PC-3 (cell line): ENCODE data around the gene PRR36.

ENCODE experiments used
- EZH2 ChIP-seq: fragments of 300-600 bp; sonication (generic); IDR thresholded peaks from one replicate; pipeline ENCODE4 v1.6.1; 2017; ENCODE audit warnings: antibody characterized with exemption, mild to moderate bottlenecking, low read length; ENCODE audit not compliant: unreplicated experiment
- EZH2phosphoT487 ChIP-seq: fragments of 300-600 bp; sonication (generic); IDR thresholded peaks from 2 replicates; pipeline ENCODE4 v1.6.1; 2018; ENCODE audit warnings: mild to moderate bottlenecking, antibody characterized with exemption, low read length, borderline replicate concordance
- TF ChIP-seq, protein P1 (sequence below): fragments of 300-600 bp; sonication (generic); conservative IDR thresholded peaks from 2 replicates; pipeline ENCODE4 v1.5.1; 2017; ENCODE audit warnings: antibody characterized with exemption, low read depth, mild to moderate bottlenecking, low read length

DNA sequence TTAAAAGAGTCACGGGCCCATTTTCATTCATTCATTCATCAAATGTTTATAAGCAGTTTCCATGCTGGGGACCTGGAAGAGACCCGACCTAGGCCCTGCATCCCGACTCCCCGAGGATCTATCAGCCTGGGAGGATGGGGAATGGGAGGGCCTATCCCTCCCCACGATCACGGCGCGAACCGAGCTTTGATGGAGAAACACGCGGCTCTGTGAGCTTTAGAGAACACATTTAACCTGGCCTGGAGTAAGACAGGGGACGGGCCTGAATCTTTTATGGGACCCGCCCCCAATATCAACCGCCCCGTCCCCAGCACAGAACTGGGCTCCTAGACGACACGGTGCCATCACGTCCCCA is 45.0 kb downstream of the PRR36 start:
- TF ChIP-seq, protein P1, sequence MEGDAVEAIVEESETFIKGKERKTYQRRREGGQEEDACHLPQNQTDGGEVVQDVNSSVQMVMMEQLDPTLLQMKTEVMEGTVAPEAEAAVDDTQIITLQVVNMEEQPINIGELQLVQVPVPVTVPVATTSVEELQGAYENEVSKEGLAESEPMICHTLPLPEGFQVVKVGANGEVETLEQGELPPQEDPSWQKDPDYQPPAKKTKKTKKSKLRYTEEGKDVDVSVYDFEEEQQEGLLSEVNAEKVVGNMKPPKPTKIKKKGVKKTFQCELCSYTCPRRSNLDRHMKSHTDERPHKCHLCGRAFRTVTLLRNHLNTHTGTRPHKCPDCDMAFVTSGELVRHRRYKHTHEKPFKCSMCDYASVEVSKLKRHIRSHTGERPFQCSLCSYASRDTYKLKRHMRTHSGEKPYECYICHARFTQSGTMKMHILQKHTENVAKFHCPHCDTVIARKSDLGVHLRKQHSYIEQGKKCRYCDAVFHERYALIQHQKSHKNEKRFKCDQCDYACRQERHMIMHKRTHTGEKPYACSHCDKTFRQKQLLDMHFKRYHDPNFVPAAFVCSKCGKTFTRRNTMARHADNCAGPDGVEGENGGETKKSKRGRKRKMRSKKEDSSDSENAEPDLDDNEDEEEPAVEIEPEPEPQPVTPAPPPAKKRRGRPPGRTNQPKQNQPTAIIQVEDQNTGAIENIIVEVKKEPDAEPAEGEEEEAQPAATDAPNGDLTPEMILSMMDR: no peak
- TF ChIP-seq EZH2phosphoT487: no peak
- no peak for TF ChIP-seq EZH2
